Tibial artery (tissue), 4 donors: ENCODE results near the gene CLK3.

Experiments used
- DNase-seq, 2 donors: peaks; one replicate each; pipeline ENCODE4 v3.0.0-alpha.2; 2019
- H3K27ac ChIP-seq, 2 donors: fragments of 200-600 bp; sonication (generic) in 1 of 2; 1 replicate in 1 of 2; 2 replicates in 1 of 2; pipeline ENCODE4 v1.5.1; 2018 to 2019; ENCODE audit warnings: mild to moderate bottlenecking in 1 of 2
- H3K27me3 ChIP-seq, 2 donors: fragments of 200-600 bp; sonication (generic) in 1 of 2; one replicate each; pipeline versions ENCODE4 v1.5.1 to v1.6.0; 2016 to 2019
- H3K36me3 ChIP-seq, 3 donors: fragments of 200-600 bp; sonication (generic) in 2 of 3; one replicate each; pipeline ENCODE4 v1.5.1; 2016 to 2019; ENCODE audit warnings: mild to moderate bottlenecking in 2 of 3
- H3K4me1 ChIP-seq, 4 donors: fragments of 200-600 bp; sonication (generic) in 2 of 4; 1 replicate in 3 of 4; 2 replicates in 1 of 4; pipeline ENCODE4 v1.5.1; 2016 to 2019
- H3K4me3 ChIP-seq, 2 donors: fragments of 200-600 bp; sonication (generic) in 1 of 2; 1 replicate in 1 of 2; 2 replicates in 1 of 2; pipeline ENCODE4 v1.5.1; 2018 to 2019; ENCODE audit warnings: mild to moderate bottlenecking in 2 of 2
- H3K9me3 ChIP-seq, 3 donors: fragments of 200-600 bp; sonication (generic) in 1 of 3; one replicate each; pipeline ENCODE4 v1.5.1; 2016 to 2019
- intact Hi-C: fragments of 100-400 bp; cut with DNase I; formaldehyde crosslinking; loops from one replicate; pipeline ENCODE4 v1.15.0; 2023; ENCODE audit warnings: low total_unique reads
- TF ChIP-seq, protein P1 (sequence below), 2 experiments: fragments of 200-600 bp in 1 of 2; fragments of 450-650 bp in 1 of 2; IDR thresholded peaks; one replicate each; pipeline ENCODE4 v1.5.1; 2017 to 2019; ENCODE audit warnings: antibody characterized with exemption in 2 of 2, mild to moderate bottlenecking in 1 of 2, moderate library complexity in 1 of 2

The CLK3 gene

DNA sequence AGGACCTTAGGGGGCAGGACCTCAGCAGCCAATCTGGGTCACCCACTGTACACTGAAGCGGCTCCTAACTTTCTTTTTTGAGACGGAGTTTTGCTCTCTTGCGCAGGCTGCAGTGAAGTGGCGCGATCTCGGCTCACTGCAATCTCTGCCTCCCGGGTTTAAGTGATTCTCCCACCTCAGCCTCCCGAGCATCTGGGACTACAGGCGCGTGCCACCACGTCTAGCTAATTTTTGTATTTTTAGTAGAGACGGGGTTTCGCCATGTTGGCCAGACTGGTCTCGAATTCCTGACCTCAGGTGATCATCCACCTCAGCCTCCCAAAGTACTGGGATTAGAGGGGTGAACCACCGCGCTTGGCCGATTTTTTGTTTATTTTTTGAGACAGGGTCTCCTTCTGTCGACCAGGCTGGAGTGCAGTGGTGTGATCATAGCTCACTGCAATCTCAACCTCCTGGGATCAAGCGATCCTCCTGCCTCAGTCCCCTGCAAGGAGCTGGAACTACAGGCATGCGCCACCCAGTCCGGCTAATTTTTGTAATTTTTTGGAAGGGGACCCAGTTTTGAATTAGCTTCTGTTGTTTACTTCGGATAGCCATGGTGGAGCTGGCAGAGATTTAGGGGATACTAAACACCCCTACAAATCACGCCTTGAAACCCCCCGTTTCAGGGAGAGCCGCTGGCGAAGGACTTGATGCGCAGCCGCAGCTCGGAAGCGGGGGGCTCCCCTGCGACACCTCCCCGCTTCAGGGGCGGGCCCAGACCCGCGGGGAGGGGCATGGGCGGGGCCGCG lies 1.5 kb upstream of the CLK3 start:
- Histone ChIP-seq H3K27me3 (no peaks in the 10 kb centered on the region), H3K4me3 (peak overlapping the region; percentile 97 to 98), H3K4me1 (peaks cover 0 to 31% (median 26%) of the 10 kb centered on the region in 4 donors), H3K27ac (peak overlapping the region; percentile 99), H3K9me3 (no peaks in the 10 kb centered on the region), H3K36me3 (peaks cover 0 to 5% (median 3%) of the 10 kb centered on the region in 3 donors)
- intact Hi-C loops = loop anchor here (2.0 kb wide), 1 partner anchor 73 kb away; the partner anchor contains the start of gene ARID3B
- DNase-seq = no peak
- TF ChIP-seq, protein P1, sequence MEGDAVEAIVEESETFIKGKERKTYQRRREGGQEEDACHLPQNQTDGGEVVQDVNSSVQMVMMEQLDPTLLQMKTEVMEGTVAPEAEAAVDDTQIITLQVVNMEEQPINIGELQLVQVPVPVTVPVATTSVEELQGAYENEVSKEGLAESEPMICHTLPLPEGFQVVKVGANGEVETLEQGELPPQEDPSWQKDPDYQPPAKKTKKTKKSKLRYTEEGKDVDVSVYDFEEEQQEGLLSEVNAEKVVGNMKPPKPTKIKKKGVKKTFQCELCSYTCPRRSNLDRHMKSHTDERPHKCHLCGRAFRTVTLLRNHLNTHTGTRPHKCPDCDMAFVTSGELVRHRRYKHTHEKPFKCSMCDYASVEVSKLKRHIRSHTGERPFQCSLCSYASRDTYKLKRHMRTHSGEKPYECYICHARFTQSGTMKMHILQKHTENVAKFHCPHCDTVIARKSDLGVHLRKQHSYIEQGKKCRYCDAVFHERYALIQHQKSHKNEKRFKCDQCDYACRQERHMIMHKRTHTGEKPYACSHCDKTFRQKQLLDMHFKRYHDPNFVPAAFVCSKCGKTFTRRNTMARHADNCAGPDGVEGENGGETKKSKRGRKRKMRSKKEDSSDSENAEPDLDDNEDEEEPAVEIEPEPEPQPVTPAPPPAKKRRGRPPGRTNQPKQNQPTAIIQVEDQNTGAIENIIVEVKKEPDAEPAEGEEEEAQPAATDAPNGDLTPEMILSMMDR (IDR thresholded peaks at IDR 0.05) = no peak

DNA sequence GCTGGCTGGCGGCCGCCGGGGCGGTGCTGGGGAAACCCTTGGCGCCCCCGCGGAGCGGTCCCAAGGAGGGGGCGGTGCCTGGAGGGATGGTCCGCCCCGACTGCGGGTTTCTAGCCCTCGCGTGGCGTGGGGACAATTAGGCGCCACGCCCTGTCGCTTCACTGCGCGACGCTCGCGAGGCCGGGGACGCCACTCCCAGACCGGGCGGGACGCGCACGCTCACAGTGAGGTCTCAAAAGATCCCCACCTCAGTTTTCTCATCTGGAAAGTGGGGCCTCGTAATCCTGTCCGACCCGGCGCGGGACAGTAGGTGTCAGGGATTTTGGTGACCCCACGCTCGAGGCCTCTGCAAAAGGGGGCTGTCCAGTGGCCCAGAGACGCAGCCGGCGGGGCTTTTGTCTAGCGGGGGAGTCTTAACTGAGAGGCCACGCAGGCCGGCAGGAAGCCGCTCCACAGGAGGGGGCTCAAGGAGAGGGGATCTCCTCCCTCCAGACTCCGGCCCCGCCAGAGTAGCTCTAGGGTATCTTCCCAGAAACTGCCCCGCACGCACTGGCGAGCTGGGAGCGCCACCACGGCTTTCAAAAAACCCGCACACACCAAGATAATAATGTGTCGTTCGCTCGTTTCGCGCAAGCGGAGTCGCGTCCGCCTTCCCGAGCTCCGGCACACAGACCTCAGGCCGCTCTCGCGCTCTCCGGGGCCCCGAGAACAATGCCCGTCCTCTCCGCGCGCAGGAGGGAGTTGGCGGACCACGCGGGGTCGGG lies 710 bp upstream of the CLK3 start:
- Histone ChIP-seq H3K27me3 (no peaks in the 10 kb centered on the region), H3K4me3 (peak overlapping the region; percentile 97 to 98), H3K9me3 (no peaks in the 10 kb centered on the region), H3K27ac (peak overlapping the region; percentile 99), H3K4me1 (peaks cover 0 to 34% (median 29%) of the 10 kb centered on the region in 4 donors), H3K36me3 (peaks cover 7 to 13% (median 11%) of the 10 kb centered on the region in 3 donors)
- intact Hi-C loops = loop anchor here (2.0 kb wide), 1 partner anchor 74 kb away; the partner anchor contains the start of gene ARID3B
- TF ChIP-seq, protein P1 (IDR thresholded peaks at IDR 0.05) = no peak
- DNase-seq = peak; percentile 84 to 95

DNA sequence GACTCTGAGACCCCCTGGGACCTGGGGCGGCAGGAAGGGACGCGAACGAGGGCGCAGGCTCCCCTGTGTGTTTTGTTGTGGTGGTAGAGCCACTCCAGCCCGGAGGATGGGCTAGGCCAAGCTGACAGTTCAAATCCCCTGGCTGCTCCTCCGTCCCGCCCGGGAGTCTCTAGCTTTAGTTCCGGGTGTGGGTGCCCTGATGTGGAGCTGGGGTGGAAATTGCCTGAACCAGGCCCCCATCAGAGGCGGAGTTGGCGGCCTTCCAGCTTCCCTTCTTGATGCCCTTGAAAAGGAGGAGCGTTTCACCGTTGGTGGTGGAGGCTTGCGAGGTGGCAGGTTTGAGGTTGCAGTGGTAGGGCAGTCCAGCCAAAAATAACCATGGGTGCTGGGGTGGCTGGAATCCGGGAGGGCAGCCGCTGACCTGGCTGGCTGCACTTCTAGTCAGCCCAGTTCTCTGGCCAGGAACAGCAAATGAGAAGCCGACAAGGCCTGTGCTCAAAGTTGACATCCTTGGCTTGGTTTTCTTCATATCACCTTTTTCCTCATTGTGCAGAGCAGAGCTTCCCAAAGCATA lies 817 bp downstream of the CLK3 start:
- H3K36me3 ChIP-seq = peaks cover 22 to 28% (median 26%) of the 10 kb centered on the region in 3 donors
- TF ChIP-seq, protein P1 (IDR thresholded peaks at IDR 0.05) = no peak
- intact Hi-C loops = no loop called here
- H3K4me1 ChIP-seq = peaks cover 0 to 49% (median 39%) of the 10 kb centered on the region in 4 donors
- no peaks in the 10 kb centered on the region for H3K27me3 ChIP-seq
- peak overlapping the region; percentile 97 to 98 for H3K4me3 ChIP-seq
- no peaks in the 10 kb centered on the region for H3K9me3 ChIP-seq
- peak overlapping the region; percentile 99 for H3K27ac ChIP-seq
- peak; percentile 76 to 89 for DNase-seq

DNA sequence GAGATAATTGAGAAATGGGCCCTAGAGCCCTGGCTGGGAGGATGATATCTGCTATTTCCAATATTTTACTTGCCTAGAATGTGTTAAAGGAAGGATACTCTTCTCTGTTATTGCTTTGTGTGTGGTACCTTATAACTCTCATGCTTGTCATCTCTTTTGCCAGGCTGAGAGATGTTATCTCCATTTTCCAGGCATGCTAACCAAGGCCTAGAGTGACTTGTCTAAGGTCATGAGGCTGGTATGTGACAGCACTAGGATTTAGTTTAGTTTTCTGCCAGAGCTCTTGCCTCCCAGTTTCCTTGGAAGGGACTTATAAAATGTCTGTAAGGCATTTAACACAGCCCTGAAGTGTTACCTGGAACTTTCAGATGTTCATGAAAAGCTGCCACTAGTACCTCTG lies 1.4 kb downstream of the CLK3 start:
- Histone ChIP-seq H3K36me3 (peaks cover 28 to 33% (median 31%) of the 10 kb centered on the region in 3 donors), H3K4me1 (peaks cover 0 to 51% (median 40%) of the 10 kb centered on the region in 4 donors), H3K9me3 (no peaks in the 10 kb centered on the region), H3K27ac (peak overlapping the region; percentile 99), H3K4me3 (peak overlapping the region; percentile 97 to 98), H3K27me3 (no peaks in the 10 kb centered on the region)
- TF ChIP-seq, protein P1 (IDR thresholded peaks at IDR 0.05) = no peak
- intact Hi-C loops = no loop called here
- DNase-seq = no peak

DNA sequence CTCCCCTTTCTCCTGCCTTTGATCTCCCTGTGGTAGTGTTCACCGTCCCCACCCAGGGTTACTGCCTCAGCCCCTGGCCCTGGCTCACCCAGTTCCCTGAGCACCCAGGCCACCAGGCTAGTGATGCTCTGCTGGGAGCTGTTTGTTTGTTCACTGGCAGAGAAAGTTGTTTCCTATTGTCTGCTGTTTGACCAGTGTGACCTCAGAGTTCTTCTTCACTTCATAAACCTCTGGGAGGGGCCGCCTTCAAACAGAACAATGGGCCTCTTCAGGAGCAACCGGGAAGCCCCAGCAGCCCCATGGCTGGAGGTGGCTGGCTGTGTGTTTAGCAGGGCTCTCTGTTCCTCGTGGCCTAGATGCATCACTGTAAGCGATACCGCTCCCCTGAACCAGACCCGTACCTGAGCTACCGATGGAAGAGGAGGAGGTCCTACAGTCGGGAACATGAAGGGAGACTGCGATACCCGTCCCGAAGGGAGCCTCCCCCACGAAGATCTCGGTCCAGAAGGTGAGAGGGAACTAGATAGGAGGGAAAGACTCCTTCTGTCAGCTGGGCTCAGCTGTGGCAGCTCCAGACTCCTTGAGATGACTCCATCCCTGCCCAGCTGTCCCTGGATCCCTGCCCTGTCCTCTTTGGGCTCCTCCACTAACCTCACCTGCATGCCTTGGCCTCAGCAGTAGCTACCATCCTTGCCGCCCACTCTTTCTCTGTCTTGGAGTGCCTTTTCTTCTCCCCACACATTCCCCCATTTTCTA lies 3.4 kb downstream of the CLK3 start:
- DNase-seq = no peak
- no peaks in the 10 kb centered on the region for H3K27me3 ChIP-seq
- H3K4me3 ChIP-seq = no peak overlapping the region
- peaks cover 0 to 51% (median 39%) of the 10 kb centered on the region in 4 donors for H3K4me1 ChIP-seq
- peaks cover 48 to 54% (median 52%) of the 10 kb centered on the region in 3 donors for H3K36me3 ChIP-seq
- no peak overlapping the region for H3K27ac ChIP-seq
- H3K9me3 ChIP-seq = no peaks in the 10 kb centered on the region
- TF ChIP-seq, protein P1 (IDR thresholded peaks at IDR 0.05) = no peak
- intact Hi-C loops = no loop called here
